Measurements from ENCODE around the gene ZCCHC24. TPM values are rescaled to one million over a fixed set of nuclear protein-coding genes. Genes with fewer than 3 reads are reported as not detected.

Gene ZCCHC24
- total and polyA plus RNA-seq, 2 donors (not counting 3 experiments of a cell fraction or from before 2014, with no cell fraction given) = 5.2 to 8.4 TPM

DNA sequence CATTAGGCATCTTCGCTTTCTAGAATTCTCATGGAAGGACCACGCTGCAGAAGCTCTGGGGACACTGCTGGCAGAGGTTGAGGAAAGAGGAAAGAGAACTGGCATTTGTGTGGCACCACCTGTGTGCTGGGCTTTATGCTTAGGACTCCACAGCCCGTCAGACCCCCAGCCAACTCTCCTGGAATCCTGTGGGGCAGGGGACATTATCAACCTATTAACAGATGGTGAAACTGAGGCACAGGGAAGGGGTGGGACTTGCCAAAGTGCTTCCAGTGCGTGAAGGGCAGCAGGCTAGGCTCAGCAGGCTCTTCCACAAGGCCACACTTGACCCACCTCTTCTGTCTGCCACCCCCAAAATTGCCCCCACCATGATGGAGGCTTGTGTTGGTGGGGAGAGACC, 46.8 kb downstream of the ZCCHC24 start:
- Histone ChIP-seq H3K9ac (replicated peaks; ENCODE audit: extremely low read depth, insufficient read depth, low read length) (no peak overlapping the region), H3K27ac (ENCODE audit: insufficient read depth, low read depth, low read length) (peak overlapping the region; percentile 61), H3K4me1 (ENCODE audit: control insufficient read depth, extremely low read depth, insufficient read depth, low read length) (peaks cover 20% of the 10 kb centered on the region), H3K36me3 (ENCODE audit: control insufficient read depth in 2 of 2, extremely low read depth in 1 of 2, insufficient read depth in 2 of 2, low read length in 2 of 2) (no peaks in the 10 kb centered on the region), H3K79me2 (ENCODE audit: control insufficient read depth, insufficient read depth, low read length) (no peaks in the 10 kb centered on the region), H3K27me3 (ENCODE audit: control insufficient read depth in 2 of 2, insufficient read depth in 2 of 2, low read length in 2 of 2) (no peaks in the 10 kb centered on the region), H4K20me1 (replicated peaks; ENCODE audit: control insufficient read depth, extremely low read depth, insufficient read depth, low read length) (no peaks in the 10 kb centered on the region), H3K9me1 (replicated peaks; ENCODE audit: control insufficient read depth, extremely low read depth, insufficient read depth, low read length) (no peaks in the 10 kb centered on the region), H3K4me3 (replicated peaks in 1 of 3; ENCODE audit: insufficient read depth in 1 of 3, low read depth in 1 of 3, low read length in 3 of 3) (no peak overlapping the region), H2AFZ (ENCODE audit: low read depth, low read length) (peak overlapping the region; percentile 82), H3K4me2 (ENCODE audit: insufficient read depth, low read length) (no peak overlapping the region), H3K9me3 (replicated peaks; ENCODE audit: control insufficient read depth, insufficient read depth, low read length) (no peaks in the 10 kb centered on the region)
- no TSS peak for BruUV-seq (replicated peaks)
- DNase-seq (ENCODE audit: low read depth, low spot score) (no peak), FAIRE-seq (no peak)
- dilution Hi-C loops (cut with MboI; ENCODE audit: extremely low pct_ligation_motif_present, low sequenced_read_pairs) (no loop called here), intact Hi-C loops (cut with micrococcal nuclease) (loop anchor here (1.0 kb wide), 1 partner anchor 46 kb away; no protein-coding TSS in a partner anchor)
- POLR2A ChIA-PET = interaction anchor here (0.6 kb wide), 1 partner anchor 49 kb away, joined by 4 read pairs; no protein-coding TSS in a partner anchor
- CTCF ChIA-PET = interaction anchor here (0.9 to 3.2 kb wide), 5 partner anchors 24 to 89 kb away, joined by 3 to 19 read pairs (median 5); no protein-coding TSS in a partner anchor
- no peak for TF ChIP-seq EZH2 (IDR thresholded peaks at IDR 0.05; ENCODE audit: borderline replicate concordance, low read depth, low read length, severe bottlenecking)
- TF ChIP-seq MYC (IDR thresholded peaks at IDR 0.05; ENCODE audit: low read depth, low read length) = no peak
- TF ChIP-seq, protein P1, sequence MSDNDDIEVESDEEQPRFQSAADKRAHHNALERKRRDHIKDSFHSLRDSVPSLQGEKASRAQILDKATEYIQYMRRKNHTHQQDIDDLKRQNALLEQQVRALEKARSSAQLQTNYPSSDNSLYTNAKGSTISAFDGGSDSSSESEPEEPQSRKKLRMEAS (IDR thresholded peaks at IDR 0.05; ENCODE audit: insufficient read depth, insufficient read length) = no peak
- no peak for TF ChIP-seq JUN (IDR thresholded peaks at IDR 0.05; ENCODE audit: borderline replicate concordance, insufficient read depth, insufficient read length, low read depth)
- TF ChIP-seq POLR2AphosphoS5 (IDR thresholded peaks at IDR 0.05; ENCODE audit: insufficient read depth, low read depth, low read length) = no peak
- no peak for TF ChIP-seq FOS (IDR thresholded peaks at IDR 0.05; ENCODE audit: borderline replicate concordance, insufficient read depth, low read length)
- no peak for TF ChIP-seq CTCF (IDR thresholded peaks at IDR 0.05; ENCODE audit: extremely low read depth in 1 of 2, insufficient read depth in 1 of 2, low read depth in 1 of 2, low read length in 2 of 2)
- TF ChIP-seq GATA2 (IDR thresholded peaks at IDR 0.05; ENCODE audit: insufficient read depth, insufficient read length, low read depth, low read length) = no peak

Measured in endothelial cell of umbilical vein (primary cell).